GM12878 (cell line): ENCODE measurements around the gene SMG6. TPM values are rescaled to one million over a fixed set of nuclear protein-coding genes. Genes with fewer than 3 reads are reported as not detected.

Source experiments
- ATAC-seq: fragments of 200-7000 bp; cut with Tn5 transposase; 3 replicates; pipeline ENCODE4 v1.9.1; 2020; ENCODE audit warnings: mild to moderate bottlenecking, moderate library complexity
- BruUV-seq: library from RNA; stranded (reverse); fragments of 400-500 nt; replicated peaks from 2 replicates; lab custom pipeline; 2021; lab: Mats Ljungman, UMichigan
- CTCF ChIA-PET: fragments of 300-600 bp; sonication (Branson Sonifier 250); formaldehyde crosslinking; extraction: SDS; loops from one replicate; lab custom pipeline; 2021; ENCODE audit warnings: inconsistent platforms; lab: Yijun Ruan, JAX
- POLR2A ChIA-PET: fragments of 350-600 bp; formaldehyde crosslinking; extraction: SDS; loops from one replicate; lab custom pipeline; 2021; ENCODE audit warnings: inconsistent platforms; lab: Charles Lee
- RAD21 ChIA-PET: fragments of 300-600 bp; sonication (Branson Sonifier 250); formaldehyde crosslinking; loops from one replicate; lab custom pipeline; 2023; ENCODE audit warnings: antibody characterized with exemption; ENCODE audit not compliant: unreplicated experiment; lab: Charles Lee
- SMC1A ChIA-PET: fragments of 300-600 bp; sonication (Branson Sonifier 250); formaldehyde crosslinking; loops from one replicate; lab custom pipeline; 2023; ENCODE audit not compliant: unreplicated experiment, uncharacterized antibody; lab: Charles Lee
- DNase-seq: peaks from one replicate; pipeline ENCODE4 v3.0.0-alpha.2; 2011; ENCODE audit warnings: low read depth, low spot score
- FAIRE-seq: peaks from 3 replicates; lab custom pipeline; 2011; peaks lifted over from hg19 to GRCh38; lab: Jason Lieb, UNC
- H2AFZ ChIP-seq: 2 replicates; pipeline ENCODE4 v1.6.0; 2011; ENCODE audit warnings: low read depth, low read length, control low read depth; ENCODE audit not compliant: control insufficient read depth
- H3K27ac ChIP-seq: 2 replicates; pipeline ENCODE4 v1.5.1; 2011; ENCODE audit warnings: control low read depth; ENCODE audit not compliant: control insufficient read depth, insufficient read depth
- H3K27me3 ChIP-seq, 2 experiments: replicated peaks in 1 of 2; 2 replicates each; pipeline versions ENCODE4 v1.6.0 to v1.6.1; 2011; ENCODE audit warnings: low read length in 1 of 2; ENCODE audit not compliant: control insufficient read depth in 2 of 2, insufficient read depth in 2 of 2
- H3K36me3 ChIP-seq, 2 experiments: 2 replicates each; pipeline ENCODE4 v1.5.1; 2011; ENCODE audit warnings: low read length in 1 of 2; ENCODE audit not compliant: control insufficient read depth in 2 of 2, insufficient read depth in 2 of 2
- H3K4me1 ChIP-seq: 2 replicates; pipeline ENCODE4 v1.6.1; 2011; ENCODE audit warnings: mild to moderate bottlenecking, low read length, moderate library complexity, mixed read lengths; ENCODE audit not compliant: control insufficient read depth, insufficient read depth
- H3K4me2 ChIP-seq: 2 replicates; pipeline ENCODE4 v1.6.0; 2011; ENCODE audit warnings: control low read depth; ENCODE audit not compliant: control insufficient read depth, insufficient read depth
- H3K4me3 ChIP-seq: fragments of 200-600 bp; sonication (generic); 2 replicates; pipeline ENCODE4 v1.5.1; 2016
- H3K79me2 ChIP-seq: 2 replicates; pipeline ENCODE4 v1.6.0; 2011; ENCODE audit warnings: low read length; ENCODE audit not compliant: control insufficient read depth, insufficient read depth
- H3K9ac ChIP-seq: 2 replicates; pipeline ENCODE4 v1.8.0; 2011; ENCODE audit warnings: low read length, control low read depth, mixed read lengths; ENCODE audit not compliant: control insufficient read depth, insufficient read depth
- H3K9me3 ChIP-seq: replicated peaks from 3 replicates; pipeline ENCODE4 v1.5.1; 2011; ENCODE audit warnings: mild to moderate bottlenecking, low read length; ENCODE audit not compliant: control insufficient read depth, insufficient read depth
- H4K20me1 ChIP-seq: 2 replicates; pipeline ENCODE4 v1.6.0; 2011; ENCODE audit not compliant: control insufficient read depth, insufficient read depth
- MYC ChIP-seq: IDR thresholded peaks from 2 replicates; pipeline ENCODE4 v1.6.1; 2011; ENCODE audit warnings: mild to moderate bottlenecking, low read length, moderate library complexity, inconsistent platforms; ENCODE audit not compliant: insufficient read depth, insufficient replicate concordance, insufficient read length, severe bottlenecking
- NBN ChIP-seq: fragments of 450-650 bp; IDR thresholded peaks from 2 replicates; pipeline ENCODE4 v1.6.1; 2016
- NFIC ChIP-seq: IDR thresholded peaks from 2 replicates; pipeline ENCODE4 v1.6.1; 2012; ENCODE audit warnings: low read depth, mild to moderate bottlenecking, inconsistent platforms, low read length, moderate library complexity
- NR2C1 ChIP-seq: fragments of 450-650 bp; IDR thresholded peaks from 2 replicates; pipeline ENCODE4 v1.6.1; 2017; ENCODE audit warnings: antibody characterized with exemption, mild to moderate bottlenecking, moderate library complexity
- RFX5 ChIP-seq: IDR thresholded peaks from 2 replicates; pipeline ENCODE4 v1.6.1; 2011; ENCODE audit warnings: low read depth, low read length, improper control_type of control experiment
- SIX5 ChIP-seq: IDR thresholded peaks from 2 replicates; pipeline ENCODE4 v1.6.1; 2011; ENCODE audit warnings: mild to moderate bottlenecking, low read depth, low read length, moderate library complexity; ENCODE audit not compliant: severe bottlenecking
- SP1 ChIP-seq: IDR thresholded peaks from one replicate; pipeline ENCODE4 v1.6.1; 2011; ENCODE audit warnings: low read depth, low read length
- SPI1 ChIP-seq: IDR thresholded peaks from 2 replicates; pipeline ENCODE4 v1.6.1; 2011; ENCODE audit warnings: low read depth, mild to moderate bottlenecking, low read length, moderate library complexity, borderline replicate concordance; ENCODE audit not compliant: insufficient read depth
- YBX1 ChIP-seq: fragments of 450-650 bp; IDR thresholded peaks from 2 replicates; pipeline ENCODE4 v1.6.1; 2016; ENCODE audit warnings: antibody characterized with exemption
- WGBS: methylation state at CpG from one replicate; pipeline ENCODE4 v1.1.6; 2016; ENCODE audit warnings: low lambda C conversion rate; ENCODE audit not compliant: insufficient replicate concordance, insufficient coverage; ENCODE audit errors: missing lambda C conversion rate; 5-methylcytosine and 5-hydroxymethylcytosine counted together
- in situ Hi-C: fragments of 300-500 bp; cut with MboI; formaldehyde crosslinking; loops from 9 replicates; pipeline ENCODE4 v1.14.3; 2018; ENCODE audit warnings: mixed read lengths
- intact Hi-C: fragments of 100-400 bp; cut with micrococcal nuclease; formaldehyde crosslinking; loops from one replicate; pipeline ENCODE4 v1.14.2; 2022; ENCODE audit not compliant: unreplicated experiment
- polyA plus RNA-seq, 11 experiments: library from polyadenylated mRNA; depleted of rRNA in 4 of 11; unstranded in 6 of 11; stranded (reverse) in 5 of 11; fragments of >200 nt; fragmentation: Nextera tagmentation in 4 of 11; fragmentation: Illumina TruSeq in 1 of 11; extraction: Ambion mirVana in 4 of 11; extraction: Trizol in 1 of 11; gene quantifications; 1 replicate in 1 of 11; 2 replicates in 10 of 11; pipeline versions ENCODE4 v1.2.1 to v1.2.3, GENCODE V29; 2011 to 2016; ENCODE audit warnings: inconsistent platforms in 2 of 11, missing spikeins in 2 of 11, low read depth in 1 of 11
- total RNA-seq, 4 experiments: library from RNA; depleted of rRNA in 3 of 4; stranded (reverse); fragments of >200 nt in 3 of 4; fragmentation: Illumina TruSeq in 1 of 4; extraction: Trizol in 1 of 4; gene quantifications; 2 replicates each; pipeline versions ENCODE4 v1.2.1 to v1.2.3, GENCODE V29; 2013 to 2021
- TF ChIP-seq, protein P1 (sequence below): fragments of 450-650 bp; IDR thresholded peaks from 2 replicates; pipeline ENCODE4 v1.6.1; 2017; ENCODE audit warnings: borderline replicate concordance

SMG6 gene
- total and polyA plus RNA-seq, 10 of the 15 experiments (the other 5 are each of a cell fraction or from before 2014, with no cell fraction given), result 0.58 to 28.7 (median 15.7) TPM

DNA sequence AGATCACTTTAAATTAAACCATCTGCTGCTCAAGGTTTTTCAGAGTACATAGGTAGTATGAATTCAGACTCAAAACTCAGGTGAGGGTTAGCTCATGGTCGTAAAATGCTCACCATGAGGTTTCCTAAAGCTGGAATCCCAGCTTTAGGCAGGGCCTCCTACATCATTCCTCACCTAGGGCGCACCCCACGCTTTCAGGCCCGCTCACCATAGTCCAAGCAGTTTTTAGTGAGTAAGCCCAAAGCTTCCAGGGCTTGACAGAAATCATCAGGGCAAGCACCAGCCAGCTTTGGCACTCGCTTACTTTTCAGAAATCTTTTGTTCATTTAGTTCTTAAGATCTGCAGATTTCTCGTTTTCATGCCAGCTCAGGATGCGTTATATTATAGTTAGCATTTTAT lies 158.9 kb downstream of the SMG6 start:
- FAIRE-seq (no peak), DNase-seq (no peak), ATAC-seq (no peak)
- Histone ChIP-seq H3K27me3 (no peaks in the 10 kb centered on the region), H4K20me1 (no peaks in the 10 kb centered on the region), H3K79me2 (no peaks in the 10 kb centered on the region), H3K4me1 (no peaks in the 10 kb centered on the region), H3K9me3 (no peaks in the 10 kb centered on the region), H3K4me3 (no peak overlapping the region), H3K36me3 (peaks cover 2 to 8% of the 10 kb centered on the region in 2 experiments; a peak in 2 of 4 replicates), H3K9ac (no peak overlapping the region), H3K27ac (no peak overlapping the region), H2AFZ (no peak overlapping the region), H3K4me2 (no peak overlapping the region)
- WGBS, result 98% methylated on average over 7 of the region's 7 CpGs
- ChIA-PET POLR2A (interaction anchor here (0.5 to 0.6 kb wide), 2 partner anchors 170 to 710 kb away, joined by 7 to 9 read pairs; no protein-coding TSS in a partner anchor), CTCF (interaction anchor here (0.7 to 1.7 kb wide), 5 partner anchors 11 to 100 kb away, joined by 3 to 6 read pairs (median 4); no protein-coding TSS in a partner anchor), SMC1A (interaction anchor here (0.9 to 1.7 kb wide), 9 partner anchors 19 to 138 kb away, joined by 3 to 6 read pairs (median 4); no protein-coding TSS in a partner anchor), RAD21 (interaction anchor here (0.8 to 1.8 kb wide), 3 partner anchors 77 to 100 kb away, joined by 3 to 4 read pairs (median 3); no protein-coding TSS in a partner anchor)
- in situ Hi-C loops, result no loop called here
- TF ChIP-seq NR2C1 (no peak), NBN (no peak), SP1 (no peak), NFIC (no peak), YBX1 (no peak), MYC (no peak), SIX5 (no peak), RFX5 (no peak), SPI1 (no peak)
- TF ChIP-seq, protein P1, sequence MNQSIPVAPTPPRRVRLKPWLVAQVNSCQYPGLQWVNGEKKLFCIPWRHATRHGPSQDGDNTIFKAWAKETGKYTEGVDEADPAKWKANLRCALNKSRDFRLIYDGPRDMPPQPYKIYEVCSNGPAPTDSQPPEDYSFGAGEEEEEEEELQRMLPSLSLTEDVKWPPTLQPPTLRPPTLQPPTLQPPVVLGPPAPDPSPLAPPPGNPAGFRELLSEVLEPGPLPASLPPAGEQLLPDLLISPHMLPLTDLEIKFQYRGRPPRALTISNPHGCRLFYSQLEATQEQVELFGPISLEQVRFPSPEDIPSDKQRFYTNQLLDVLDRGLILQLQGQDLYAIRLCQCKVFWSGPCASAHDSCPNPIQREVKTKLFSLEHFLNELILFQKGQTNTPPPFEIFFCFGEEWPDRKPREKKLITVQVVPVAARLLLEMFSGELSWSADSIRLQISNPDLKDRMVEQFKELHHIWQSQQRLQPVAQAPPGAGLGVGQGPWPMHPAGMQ, result no peak
- no TSS peak for BruUV-seq
- intact Hi-C loops, result no loop called here
